Upper lobe of left lung (tissue), 6 donors: Measurements from ENCODE around the gene SLC22A17. TPM values are rescaled to one million over a fixed set of nuclear protein-coding genes. Genes with fewer than 3 reads are reported as not detected.

Experiments
- ATAC-seq, 2 donors: fragments of 200-7000 bp; cut with Tn5 transposase; one replicate each; pipeline ENCODE4 v1.9.1; 2022; ENCODE audit warnings: mild to moderate bottlenecking in 2 of 2, moderate library complexity in 2 of 2; ENCODE audit not compliant: low FRiP score in 2 of 2
- DNase-seq, 2 donors: peaks; one replicate each; pipeline ENCODE4 v3.0.0-alpha.2; 2019 to 2020
- H3K27ac ChIP-seq, 4 donors: fragments of 200-600 bp; sonication (generic); one replicate each; pipeline ENCODE4 v1.5.1; 2016 to 2019
- H3K27me3 ChIP-seq, 4 donors: fragments of 200-600 bp; sonication (generic); one replicate each; pipeline ENCODE4 v1.5.1; 2017 to 2019
- H3K36me3 ChIP-seq, 4 donors: fragments of 200-600 bp; sonication (generic); one replicate each; pipeline ENCODE4 v1.5.1; 2016 to 2019
- H3K4me1 ChIP-seq, 4 donors: fragments of 200-600 bp; sonication (generic); one replicate each; pipeline ENCODE4 v1.5.1; 2018 to 2019
- H3K4me3 ChIP-seq, 4 donors: fragments of 200-600 bp; sonication (generic); one replicate each; pipeline ENCODE4 v1.5.1; 2017 to 2019; ENCODE audit warnings: mild to moderate bottlenecking in 2 of 4, moderate library complexity in 1 of 4
- H3K9me3 ChIP-seq, 4 donors: fragments of 200-600 bp; sonication (generic); one replicate each; pipeline ENCODE4 v1.5.1; 2018 to 2019
- EP300 ChIP-seq, 4 donors: sonication (generic); formaldehyde crosslinking; IDR thresholded peaks; one replicate each; pipeline ENCODE4 v1.5.1; 2017; ENCODE audit warnings: antibody characterized with exemption in 4 of 4, control low read depth in 2 of 4
- POLR2A ChIP-seq, 4 donors: fragments of 450-650 bp; IDR thresholded peaks; one replicate each; pipeline ENCODE4 v1.5.1; 2016 to 2017; ENCODE audit warnings: antibody characterized with exemption in 4 of 4, mild to moderate bottlenecking in 2 of 4
- POLR2AphosphoS5 ChIP-seq, 2 donors: sonication (generic); formaldehyde crosslinking; IDR thresholded peaks; one replicate each; pipeline ENCODE4 v1.5.1; 2017; ENCODE audit warnings: antibody characterized with exemption in 2 of 2
- WGBS, 2 donors: methylation state at CpG; one replicate each; pipeline ENCODE4 v1.1.5; 2017 to 2018; 5-methylcytosine and 5-hydroxymethylcytosine counted together
- total RNA-seq, 6 donors: library from RNA; depleted of rRNA in 4 of 6; stranded (reverse); fragments of >200 nt in 4 of 6; gene quantifications; one replicate each; pipeline versions ENCODE4 v1.1.0 to v1.2.1, GENCODE V29; 2016 to 2021
- TF ChIP-seq, protein P1 (sequence below), 6 experiments: fragments of 450-650 bp in 4 of 6; fragments of 200-600 bp in 2 of 6; sonication (generic) in 2 of 6; IDR thresholded peaks; one replicate each; pipeline ENCODE4 v1.5.1; 2016 to 2019; ENCODE audit warnings: antibody characterized with exemption in 6 of 6
- donor health status: DM: no; HTN: no; CAD: no; lungs with moderate emphysema.
- donor health status: DM: no; HTN: yes; CAD: no; lungs with severe emphysema.

The SLC22A17 gene
- total RNA-seq, 6 donors from 2014 or later: 5.8 to 16.8 (median 12.4) TPM

DNA sequence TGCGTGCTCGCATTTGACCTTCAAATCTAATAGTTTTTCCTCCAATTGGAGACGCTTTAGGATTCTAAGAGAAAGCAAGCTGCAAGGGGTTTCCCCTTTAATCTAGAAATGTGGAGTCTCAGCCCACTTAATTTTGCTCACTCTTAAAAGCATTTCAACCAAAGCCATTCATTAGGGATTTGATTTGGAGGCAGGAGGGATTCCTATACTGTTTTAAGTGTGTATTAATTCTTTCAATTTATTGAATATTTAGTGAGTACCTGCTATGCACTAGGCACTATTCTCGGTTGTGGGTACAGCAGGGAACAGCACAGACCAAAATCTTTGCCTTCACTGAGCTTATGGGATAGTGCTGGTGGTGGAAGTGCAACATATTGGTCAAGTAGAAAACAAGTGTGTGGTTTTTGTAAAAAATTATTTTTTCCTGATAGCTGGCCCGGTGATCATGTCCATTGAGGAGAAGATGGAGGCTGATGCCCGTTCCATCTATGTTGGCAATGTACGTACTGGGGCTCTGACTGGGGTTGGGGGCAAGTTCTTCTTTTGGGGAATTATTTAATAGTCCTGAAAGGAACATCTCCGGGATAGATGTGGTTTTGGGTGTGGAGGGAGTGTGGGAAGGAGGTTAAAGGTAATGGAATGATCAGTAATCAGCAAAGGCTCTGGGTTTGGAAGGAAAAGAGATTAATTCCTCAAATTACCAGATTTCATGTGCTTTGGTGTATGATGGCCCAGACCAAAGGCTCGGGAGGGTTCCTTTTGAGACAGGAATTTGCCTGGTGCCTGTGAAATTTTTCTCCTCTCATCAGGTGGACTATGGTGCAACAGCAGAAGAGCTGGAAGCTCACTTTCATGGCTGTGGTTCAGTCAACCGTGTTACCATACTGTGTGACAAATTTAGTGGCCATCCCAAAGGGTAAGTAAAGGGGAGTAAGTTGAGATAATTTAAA is 29.8 kb downstream of the SLC22A17 start:
- no peak for TF ChIP-seq EP300 (IDR thresholded peaks at IDR 0.05)
- TF ChIP-seq POLR2AphosphoS5 (IDR thresholded peaks at IDR 0.05): no peak
- TF ChIP-seq, protein P1, sequence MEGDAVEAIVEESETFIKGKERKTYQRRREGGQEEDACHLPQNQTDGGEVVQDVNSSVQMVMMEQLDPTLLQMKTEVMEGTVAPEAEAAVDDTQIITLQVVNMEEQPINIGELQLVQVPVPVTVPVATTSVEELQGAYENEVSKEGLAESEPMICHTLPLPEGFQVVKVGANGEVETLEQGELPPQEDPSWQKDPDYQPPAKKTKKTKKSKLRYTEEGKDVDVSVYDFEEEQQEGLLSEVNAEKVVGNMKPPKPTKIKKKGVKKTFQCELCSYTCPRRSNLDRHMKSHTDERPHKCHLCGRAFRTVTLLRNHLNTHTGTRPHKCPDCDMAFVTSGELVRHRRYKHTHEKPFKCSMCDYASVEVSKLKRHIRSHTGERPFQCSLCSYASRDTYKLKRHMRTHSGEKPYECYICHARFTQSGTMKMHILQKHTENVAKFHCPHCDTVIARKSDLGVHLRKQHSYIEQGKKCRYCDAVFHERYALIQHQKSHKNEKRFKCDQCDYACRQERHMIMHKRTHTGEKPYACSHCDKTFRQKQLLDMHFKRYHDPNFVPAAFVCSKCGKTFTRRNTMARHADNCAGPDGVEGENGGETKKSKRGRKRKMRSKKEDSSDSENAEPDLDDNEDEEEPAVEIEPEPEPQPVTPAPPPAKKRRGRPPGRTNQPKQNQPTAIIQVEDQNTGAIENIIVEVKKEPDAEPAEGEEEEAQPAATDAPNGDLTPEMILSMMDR (IDR thresholded peaks at IDR 0.05): no peak
- no peak for TF ChIP-seq POLR2A (IDR thresholded peaks at IDR 0.05)
- no peak for DNase-seq
- no peak for ATAC-seq
- H3K4me1 ChIP-seq: peaks cover 14 to 23% (median 21%) of the 10 kb centered on the region in 4 donors
- H3K4me3 ChIP-seq: peak overlapping the region; percentile 87 to 97 (median 92)
- peak overlapping the region in 2 of 4 donors; percentile 99 for H3K27ac ChIP-seq
- peaks cover 0 to 40% (median 30%) of the 10 kb centered on the region in 4 donors for H3K36me3 ChIP-seq
- no peaks in the 10 kb centered on the region for H3K27me3 ChIP-seq
- H3K9me3 ChIP-seq: no peaks in the 10 kb centered on the region
- WGBS, 2 donors: 55% methylated on average over 10 of the region's 10 CpGs

DNA sequence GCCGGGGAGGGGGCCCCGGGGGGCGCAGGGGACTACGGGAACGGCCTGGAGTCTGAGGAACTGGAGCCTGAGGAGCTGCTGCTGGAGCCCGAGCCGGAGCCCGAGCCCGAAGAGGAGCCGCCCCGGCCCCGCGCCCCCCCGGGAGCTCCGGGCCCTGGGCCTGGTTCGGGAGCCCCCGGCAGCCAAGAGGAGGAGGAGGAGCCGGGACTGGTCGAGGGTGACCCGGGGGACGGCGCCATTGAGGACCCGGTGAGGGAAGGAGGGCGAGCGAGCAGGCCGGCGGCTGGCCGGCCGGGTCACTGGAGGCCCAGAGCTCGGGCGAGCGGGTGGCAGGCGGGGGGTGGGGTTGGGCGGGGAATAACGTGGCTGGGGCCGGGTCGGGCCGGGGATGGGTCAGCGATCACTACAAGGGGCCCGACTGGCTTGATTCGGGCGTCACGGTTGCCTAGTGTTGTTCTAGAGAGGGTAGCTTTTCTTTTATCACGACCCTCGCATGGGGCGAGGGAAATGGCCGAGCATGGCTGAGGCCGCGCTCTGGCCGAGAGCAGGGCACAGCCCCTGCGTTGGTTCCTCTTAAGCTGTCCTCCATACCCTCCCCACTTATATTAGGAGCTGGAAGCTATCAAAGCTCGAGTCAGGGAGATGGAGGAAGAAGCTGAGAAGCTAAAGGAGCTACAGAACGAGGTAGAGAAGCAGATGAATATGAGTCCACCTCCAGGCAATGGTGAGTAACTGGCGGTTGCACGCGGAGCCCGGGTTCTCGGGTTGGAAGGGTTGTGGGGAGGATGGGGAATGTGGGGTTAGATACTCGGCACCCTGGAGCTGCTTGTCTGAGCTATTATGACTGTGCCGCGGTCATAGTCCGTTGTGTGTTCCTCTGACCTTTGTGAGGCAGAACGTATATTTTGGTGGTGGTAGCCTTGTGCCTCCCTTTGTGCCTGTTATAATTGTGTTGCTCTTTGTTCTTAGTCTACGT is 30.8 kb downstream of the SLC22A17 start:
- DNase-seq (peak in 1 of 2 donors; percentile 36), ATAC-seq (peak in 1 of 2 donors; percentile 59)
- Histone ChIP-seq H3K27me3 (no peaks in the 10 kb centered on the region), H3K4me3 (peak overlapping the region; percentile 87 to 97 (median 92)), H3K4me1 (peaks cover 14 to 23% (median 21%) of the 10 kb centered on the region in 4 donors), H3K36me3 (peaks cover 0 to 43% (median 30%) of the 10 kb centered on the region in 4 donors), H3K9me3 (no peaks in the 10 kb centered on the region), H3K27ac (peak overlapping the region; percentile 95 to 99 (median 99))
- WGBS, 2 donors: 1% methylated on average over 16 to 49 of the region's 64 CpGs
- TF ChIP-seq EP300 (IDR thresholded peaks at IDR 0.05): peak in 1 of 4 donors; percentile 3
- TF ChIP-seq POLR2A (IDR thresholded peaks at IDR 0.05): no peak
- TF ChIP-seq, protein P1 (IDR thresholded peaks at IDR 0.05): no peak
- peak in 1 of 2 donors; percentile 14 for TF ChIP-seq POLR2AphosphoS5 (IDR thresholded peaks at IDR 0.05)

DNA sequence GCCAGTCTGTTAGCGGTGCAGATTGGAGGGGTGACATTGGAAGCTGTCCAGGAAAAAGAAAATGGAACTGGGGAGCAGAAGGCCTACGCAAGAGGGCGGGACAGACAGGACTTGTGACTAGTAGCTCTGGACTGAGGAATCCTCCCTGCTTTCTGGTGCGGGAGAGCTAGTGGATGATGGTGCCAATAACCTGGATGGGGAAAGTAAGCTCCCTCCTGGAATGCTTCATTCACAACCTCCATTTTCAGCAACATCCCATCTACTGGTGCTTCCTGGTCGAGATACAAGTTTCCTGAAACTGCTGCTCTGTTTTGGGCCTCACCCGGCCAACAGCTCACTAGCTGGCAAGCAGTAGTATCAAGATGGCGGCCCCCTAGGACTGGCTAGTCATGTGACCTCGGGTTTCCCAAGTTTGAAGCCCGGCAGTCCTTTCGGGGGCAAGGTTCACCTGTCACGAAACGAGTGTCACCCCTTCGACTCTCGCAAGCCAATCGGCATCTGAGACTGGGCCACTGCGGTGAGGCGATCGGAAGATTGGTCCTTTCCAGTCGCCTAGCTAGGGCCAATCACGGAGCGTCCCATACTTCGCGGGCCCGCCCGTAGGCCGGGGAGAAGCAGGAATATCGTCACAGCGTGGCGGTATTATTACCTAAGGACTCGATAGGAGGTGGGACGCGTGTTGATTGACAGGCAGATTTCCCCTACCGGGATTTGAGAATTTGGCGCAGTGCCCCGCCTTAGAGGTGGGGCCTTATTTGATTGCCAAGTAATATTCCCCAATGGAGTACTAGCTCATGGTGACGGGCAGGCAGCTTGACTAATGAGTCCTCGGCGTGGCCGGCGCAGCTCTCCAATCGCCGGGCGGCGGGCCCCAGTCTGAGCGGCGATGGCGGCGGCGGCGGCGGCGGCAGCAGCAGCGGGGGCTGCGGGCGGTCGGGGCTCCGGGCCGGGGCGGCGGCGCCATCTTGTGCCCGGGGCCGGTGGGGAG is 31.8 kb downstream of the SLC22A17 start, which contains the start of gene PABPN1:
TSS of gene PABPN1 (plus strand) at position 874 of the 988 bp plus-strand sequence. CDS start at position 887, 13 bp downstream.
- TF ChIP-seq POLR2AphosphoS5 (IDR thresholded peaks at IDR 0.05) (peak; percentile 71), POLR2A (IDR thresholded peaks at IDR 0.05) (peak in 3 of 4 donors; percentile 43 to 72 (median 60)), EP300 (IDR thresholded peaks at IDR 0.05) (peak in 2 of 4 donors; percentile 3 to 12)
- TF ChIP-seq, protein P1 (IDR thresholded peaks at IDR 0.05): peak in 1 of 6 experiments; percentile 10
- Histone ChIP-seq H3K27ac (peak within 1 kb of the TSS; percentile 95 to 99 (median 99)), H3K9me3 (no peaks in the 10 kb centered on the region), H3K36me3 (peaks cover 0 to 37% (median 28%) of the 10 kb centered on the region in 4 donors), H3K4me1 (peaks cover 14 to 23% (median 21%) of the 10 kb centered on the region in 4 donors), H3K4me3 (peak within 1 kb of the TSS; percentile 87 to 97 (median 92)), H3K27me3 (no peaks in the 10 kb centered on the region)
- 5 to 18% methylated on average over 17 to 43 of the region's 63 CpGs for WGBS, 2 donors
- peak; percentile 96 to 99 for ATAC-seq
- peak; percentile 98 to 99 for DNase-seq
